Activated CD8-positive, alpha-beta memory T cell treated with anti-CD3 and anti-CD28 coated beads, Interleukin-2, amount 50 U/mL, for 4 hours (primary cell): ENCODE data around the gene AQP2.
A peak's percentile ranks its signal among the peaks of the same experiment; 100 is the strongest.

Experiments used
- DNase-seq: peaks from one replicate; pipeline ENCODE4 v3.0.0-alpha.2; 2020

AQP2 gene, protein sequence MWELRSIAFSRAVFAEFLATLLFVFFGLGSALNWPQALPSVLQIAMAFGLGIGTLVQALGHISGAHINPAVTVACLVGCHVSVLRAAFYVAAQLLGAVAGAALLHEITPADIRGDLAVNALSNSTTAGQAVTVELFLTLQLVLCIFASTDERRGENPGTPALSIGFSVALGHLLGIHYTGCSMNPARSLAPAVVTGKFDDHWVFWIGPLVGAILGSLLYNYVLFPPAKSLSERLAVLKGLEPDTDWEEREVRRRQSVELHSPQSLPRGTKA

GRCh38 chr12:49950273-49951251, at the start of gene AQP2:
AQP2 (plus strand) TSS chr12:49950737; CDS start chr12:49950831, 94 bp downstream.
- DNase-seq: no peak

GRCh38 chr12:49901026-49901425, 49.5 kb upstream of the AQP2 start:
- no peak for DNase-seq

GRCh38 chr12:49901986-49902385, 48.6 kb upstream of the AQP2 start:
- DNase-seq: no peak

- no peak for DNase-seq
Measured at GRCh38 chr12:49902399-49903350, 47.9 kb upstream of the AQP2 start.

DNA sequence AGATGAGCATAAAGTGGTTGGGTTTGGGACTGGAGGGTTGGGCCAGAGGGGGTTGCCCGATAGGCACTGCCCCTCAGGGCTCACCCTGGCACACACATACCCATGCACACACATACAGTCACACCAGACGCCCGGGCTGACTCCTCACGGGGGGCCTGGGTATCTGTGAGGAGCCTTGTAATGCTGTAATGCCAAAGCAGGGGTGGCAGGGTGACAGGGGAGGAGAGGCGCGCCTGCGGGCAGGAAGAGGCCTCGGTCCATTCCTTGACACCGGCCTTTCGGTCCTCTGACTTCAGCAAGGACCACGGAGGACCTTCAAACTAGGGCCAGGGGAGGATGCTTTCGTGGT, 47.2 kb upstream of the AQP2 start:
- DNase-seq: no peak

DNA sequence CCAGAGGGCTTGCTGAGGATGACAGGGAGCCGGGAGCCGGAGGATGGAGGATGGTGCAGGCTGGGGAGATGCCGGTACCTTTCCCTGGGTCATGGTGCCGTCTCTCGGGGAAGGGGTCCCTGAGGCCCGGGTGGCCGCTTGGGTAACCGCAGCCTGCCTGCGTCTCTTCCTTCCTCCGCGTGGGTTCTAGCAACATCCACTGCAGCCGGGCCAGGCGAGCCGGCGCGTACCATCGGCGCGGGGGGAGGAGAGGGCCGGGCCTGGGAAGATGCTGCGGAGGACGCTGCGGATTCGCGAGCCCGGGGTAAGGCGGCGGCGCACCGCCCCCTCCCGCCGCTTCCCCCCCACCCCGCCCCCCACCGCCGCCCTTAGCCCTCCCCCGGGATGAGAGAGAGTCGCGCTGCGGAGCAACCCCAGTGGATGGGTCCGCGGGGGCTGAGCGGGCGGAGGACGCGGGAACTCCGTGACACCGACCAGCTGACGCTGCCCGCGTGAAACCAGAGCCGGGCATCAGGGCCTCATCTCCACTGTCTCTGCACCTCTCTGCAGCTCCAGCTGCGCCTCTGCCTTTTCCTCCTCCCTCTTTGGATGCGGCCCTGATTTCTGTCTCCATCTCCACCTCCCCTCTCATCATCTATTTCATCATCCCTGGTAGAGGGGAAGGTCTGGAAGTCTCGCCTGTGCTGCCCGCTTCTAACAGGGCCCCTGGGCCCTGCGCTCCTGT, 46.7 kb upstream of the AQP2 start, which contains the start of gene FAIM2:
Gene FAIM2, minus strand, starts transcription at position 201 of the 724 bp plus-strand sequence. Its CDS starts 108 bp downstream, at position 93.
- peak; percentile 52 for DNase-seq

DNA sequence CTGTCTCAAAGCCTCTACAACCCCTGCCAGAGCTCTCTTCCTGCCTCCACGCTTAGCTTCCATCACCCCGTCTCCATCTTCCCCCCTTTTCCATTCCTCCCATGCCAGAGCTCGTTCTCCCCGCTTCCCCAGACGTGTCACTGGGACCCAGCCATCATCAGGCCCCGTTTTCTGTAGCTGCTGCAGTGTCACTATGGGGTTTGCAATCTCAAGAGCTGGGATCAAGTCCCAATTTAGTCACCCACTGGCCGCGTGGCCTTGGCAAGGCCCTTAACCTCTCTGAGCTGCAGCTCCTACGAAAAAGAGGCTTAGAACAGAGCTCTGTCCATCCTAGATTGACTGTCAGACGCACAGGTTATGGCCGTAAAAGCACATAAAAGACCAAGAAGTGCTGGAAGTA, 45.9 kb upstream of the AQP2 start:
- no peak for DNase-seq

DNA sequence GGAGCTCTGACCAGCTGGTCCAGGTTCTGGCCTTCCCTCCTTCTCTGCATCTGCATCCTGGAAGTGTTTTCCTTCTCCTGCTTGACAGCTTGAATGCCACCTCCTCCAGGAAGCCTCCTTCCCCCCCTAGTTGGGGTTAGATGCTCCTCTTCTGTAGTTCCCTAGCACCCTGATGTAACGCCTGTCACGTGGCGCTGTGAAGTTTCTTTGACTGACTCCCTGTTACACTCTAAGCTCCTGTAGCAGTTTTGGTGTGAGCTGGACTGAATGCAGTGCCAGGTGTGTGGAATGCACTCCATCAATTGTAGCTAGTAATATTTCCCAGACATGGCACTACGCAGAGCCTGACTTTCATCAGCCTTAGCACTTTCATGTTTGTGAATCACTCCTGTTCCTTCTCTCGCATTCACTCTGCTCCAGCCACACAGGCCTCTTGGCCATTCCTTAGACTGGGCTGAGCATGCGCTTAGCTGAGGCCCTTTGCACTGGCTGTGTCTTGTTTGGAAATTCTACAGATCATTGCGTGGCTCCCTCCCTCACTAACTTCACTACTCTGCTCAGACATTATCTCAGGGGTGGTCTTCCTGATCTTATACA, 44.7 kb upstream of the AQP2 start:
- DNase-seq: no peak

- DNase-seq: no peak
Measured at GRCh38 chr12:49907352-49907751, 43.2 kb upstream of the AQP2 start.

- no peak for DNase-seq
Measured at GRCh38 chr12:49909356-49909755, 41.2 kb upstream of the AQP2 start.

DNA sequence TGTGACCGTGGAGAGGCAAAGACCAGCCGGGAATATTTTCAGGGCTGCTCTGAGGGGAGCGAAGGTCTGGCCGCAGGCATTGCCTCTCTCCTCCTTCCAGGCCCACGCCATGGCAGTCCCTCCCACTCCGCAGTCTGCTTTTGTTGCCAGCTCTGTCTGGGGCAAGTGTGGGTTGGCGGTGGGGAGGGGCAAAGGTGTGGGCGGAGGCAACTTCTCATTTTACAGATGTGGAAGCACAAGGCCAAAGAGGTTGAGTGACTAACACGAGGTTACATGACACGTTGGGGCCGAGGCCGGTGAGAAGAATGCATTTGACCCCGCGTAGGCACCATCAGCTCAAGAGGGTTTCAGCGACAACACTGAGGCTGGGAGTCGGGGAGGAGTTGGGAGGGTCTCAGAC, 40.7 kb upstream of the AQP2 start:
- DNase-seq: no peak

GRCh38 chr12:49910331-49911212, 40.0 kb upstream of the AQP2 start:
- DNase-seq: no peak

GRCh38 chr12:49911213-49911605, 39.3 kb upstream of the AQP2 start:
- DNase-seq: no peak

DNA sequence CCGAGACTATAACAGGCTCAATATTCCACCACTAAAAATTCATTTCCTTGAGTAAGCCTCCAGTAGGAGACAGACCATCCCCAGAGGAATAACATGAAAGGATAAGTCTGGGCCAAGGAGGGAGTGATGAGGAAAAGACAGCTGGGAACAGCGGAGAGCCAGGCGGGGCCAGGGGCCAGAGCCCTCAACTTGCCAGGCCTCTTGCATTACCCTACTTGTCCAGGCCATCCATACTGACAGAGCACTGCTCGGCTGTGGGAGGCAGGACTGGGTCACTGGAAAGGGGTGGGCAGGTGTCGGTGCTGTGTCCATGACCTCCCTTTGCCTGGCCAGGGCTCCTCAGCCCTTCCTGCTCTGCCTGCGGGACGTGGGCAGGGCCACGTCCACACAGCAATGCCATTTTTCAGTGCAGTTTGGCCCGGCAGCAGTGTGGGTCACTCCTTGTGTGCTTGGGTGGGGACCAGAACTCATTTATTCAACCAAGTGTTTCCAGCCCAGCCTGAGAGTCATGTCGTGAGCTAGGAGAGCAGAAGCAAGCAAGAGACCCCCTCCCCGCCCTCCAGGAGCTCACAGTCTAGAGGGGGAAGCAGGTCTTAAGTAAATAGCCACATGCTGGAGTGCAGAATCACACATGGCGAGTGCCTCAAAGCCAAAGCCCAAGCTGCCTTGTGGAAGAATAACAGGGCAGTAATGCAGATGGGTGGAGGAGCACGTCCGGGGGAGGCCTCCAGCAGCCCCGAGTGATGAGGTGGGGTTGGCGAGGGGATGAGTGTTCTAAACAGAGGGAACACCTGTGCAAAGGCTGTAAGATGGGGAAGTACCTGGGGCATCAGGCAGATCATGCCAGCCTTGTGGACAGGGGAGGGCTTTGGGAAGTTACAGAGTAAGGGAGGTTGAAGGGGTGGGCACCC, 37.9 kb upstream of the AQP2 start:
- DNase-seq: no peak

- no peak for DNase-seq
Measured at GRCh38 chr12:49916129-49916919, 34.2 kb upstream of the AQP2 start.

GRCh38 chr12:49917166-49917787, 33.3 kb upstream of the AQP2 start:
- no peak for DNase-seq

DNA sequence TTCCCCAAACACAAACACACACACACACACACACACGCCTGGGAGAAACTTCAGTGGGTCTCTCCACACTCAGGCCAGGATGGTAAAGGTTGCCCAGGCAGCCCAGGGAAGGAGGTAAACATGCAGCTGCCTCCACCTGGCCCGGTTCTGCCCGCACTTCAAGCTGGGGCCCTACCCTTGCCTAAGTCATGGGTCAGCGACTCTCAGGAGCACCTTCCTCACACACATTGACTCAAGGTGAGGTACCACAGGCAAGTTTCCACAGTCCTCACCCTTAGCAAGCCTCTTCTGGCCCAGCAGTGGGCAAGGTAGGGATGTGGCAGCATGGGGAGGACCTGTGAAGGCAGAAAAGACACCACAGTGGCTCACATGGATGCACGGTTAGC, 32.8 kb upstream of the AQP2 start:
- DNase-seq: no peak

DNA sequence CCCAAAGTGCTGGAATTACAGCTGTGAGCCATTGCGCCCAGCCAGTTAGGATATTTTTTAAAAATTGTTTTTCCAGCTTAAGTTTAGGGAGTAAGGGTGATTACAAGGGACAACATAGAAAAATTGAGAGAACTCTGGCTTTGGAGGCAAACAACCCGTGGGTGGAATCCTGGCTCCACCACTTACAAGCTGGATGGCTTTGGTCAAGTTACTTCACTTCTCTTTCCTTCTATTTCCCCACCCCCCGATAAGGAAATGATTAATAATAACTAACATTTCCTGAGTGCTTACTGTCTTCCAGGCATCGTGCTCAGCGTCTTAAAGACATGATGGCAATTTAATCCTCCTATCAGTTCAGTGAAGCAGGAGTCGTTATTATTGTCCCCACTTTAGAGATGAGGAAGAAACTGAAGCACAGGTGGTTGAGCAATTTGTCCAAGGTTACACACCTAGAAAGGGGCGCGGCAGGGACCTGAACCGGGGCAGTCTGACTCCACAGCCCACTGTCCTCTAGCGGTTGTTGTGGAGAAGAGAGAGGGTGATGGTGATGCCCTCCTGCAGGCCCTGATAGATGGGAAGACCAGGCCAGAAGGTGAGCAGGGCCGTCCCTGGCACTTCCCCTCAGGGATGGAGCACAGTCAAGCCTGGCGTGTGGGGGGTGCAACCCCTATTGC, 30.2 kb upstream of the AQP2 start:
- DNase-seq: no peak
